ENCODE measurements around the gene DGKH.
"Not testable (repeated sequence)": the region's sequence is repeated elsewhere in the genome, so short reads cannot be mapped to it uniquely, and the experiment has no call there.

Gene DGKH

DNA sequence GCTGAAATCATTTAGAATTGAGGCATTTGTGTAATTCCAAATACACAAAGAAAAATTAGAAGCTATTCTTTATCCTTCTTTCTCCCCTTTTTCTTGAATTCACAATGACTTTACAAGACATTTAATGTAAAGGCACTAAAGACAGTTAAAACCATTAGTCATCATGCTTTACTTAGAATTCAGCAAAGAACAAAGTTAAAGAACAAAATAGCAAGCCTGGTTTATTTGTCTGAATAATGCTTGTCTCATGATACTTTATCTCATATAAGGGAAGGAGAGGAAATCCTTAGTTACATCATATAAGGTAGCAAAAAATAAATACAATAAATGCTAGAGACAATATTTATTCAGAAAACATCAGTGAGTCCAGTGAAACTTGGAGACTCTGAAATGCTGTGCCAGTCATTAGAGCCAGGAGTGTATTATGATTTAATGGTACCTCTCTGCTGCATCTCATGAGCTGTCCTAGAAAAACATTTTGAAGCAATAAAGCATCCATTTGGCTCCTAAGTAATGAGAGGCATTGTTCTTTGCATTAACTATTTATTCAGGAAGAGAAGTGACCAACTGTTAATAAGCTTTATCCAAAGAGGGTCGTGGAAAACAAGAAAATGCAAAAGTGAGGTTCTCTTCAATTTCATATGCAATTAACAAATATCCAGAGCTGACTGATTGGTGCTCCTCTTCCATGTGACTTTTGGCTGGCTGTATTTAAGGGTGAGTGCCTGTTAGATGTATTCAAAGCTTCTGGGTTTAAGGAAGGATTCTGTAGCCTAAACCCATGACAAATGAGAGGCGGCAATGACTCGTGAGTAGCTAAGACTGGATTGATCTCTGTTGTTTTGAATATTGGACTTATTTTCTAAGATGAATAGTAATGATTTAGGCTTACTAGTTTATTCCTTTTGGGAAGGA, 105.0 kb downstream of the DGKH start:
- Histone ChIP-seq H3K4me1 (ENCODE audit: insufficient read depth, poor library complexity, severe bottlenecking) (no peaks in the 10 kb centered on the region), H3K9me3 (ENCODE audit: severe bottlenecking) (no peaks in the 10 kb centered on the region), H3K4me3 (ENCODE audit: severe bottlenecking) (no peak overlapping the region), H3K27ac (ENCODE audit: poor library complexity, severe bottlenecking) (no peak overlapping the region), H3K27me3 (ENCODE audit: insufficient read depth, poor library complexity, severe bottlenecking) (no peaks in the 10 kb centered on the region), H3K36me3 (ENCODE audit: low read depth) (peaks cover 37% of the 10 kb centered on the region)
- DNase-seq (ENCODE audit: low spot score) (no peak), ATAC-seq (ENCODE audit: low read depth) (no peak)
- TF ChIP-seq, protein P1, sequence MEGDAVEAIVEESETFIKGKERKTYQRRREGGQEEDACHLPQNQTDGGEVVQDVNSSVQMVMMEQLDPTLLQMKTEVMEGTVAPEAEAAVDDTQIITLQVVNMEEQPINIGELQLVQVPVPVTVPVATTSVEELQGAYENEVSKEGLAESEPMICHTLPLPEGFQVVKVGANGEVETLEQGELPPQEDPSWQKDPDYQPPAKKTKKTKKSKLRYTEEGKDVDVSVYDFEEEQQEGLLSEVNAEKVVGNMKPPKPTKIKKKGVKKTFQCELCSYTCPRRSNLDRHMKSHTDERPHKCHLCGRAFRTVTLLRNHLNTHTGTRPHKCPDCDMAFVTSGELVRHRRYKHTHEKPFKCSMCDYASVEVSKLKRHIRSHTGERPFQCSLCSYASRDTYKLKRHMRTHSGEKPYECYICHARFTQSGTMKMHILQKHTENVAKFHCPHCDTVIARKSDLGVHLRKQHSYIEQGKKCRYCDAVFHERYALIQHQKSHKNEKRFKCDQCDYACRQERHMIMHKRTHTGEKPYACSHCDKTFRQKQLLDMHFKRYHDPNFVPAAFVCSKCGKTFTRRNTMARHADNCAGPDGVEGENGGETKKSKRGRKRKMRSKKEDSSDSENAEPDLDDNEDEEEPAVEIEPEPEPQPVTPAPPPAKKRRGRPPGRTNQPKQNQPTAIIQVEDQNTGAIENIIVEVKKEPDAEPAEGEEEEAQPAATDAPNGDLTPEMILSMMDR (IDR thresholded peaks at IDR 0.05; ENCODE audit: poor library complexity, severe bottlenecking) = no peak

DNA sequence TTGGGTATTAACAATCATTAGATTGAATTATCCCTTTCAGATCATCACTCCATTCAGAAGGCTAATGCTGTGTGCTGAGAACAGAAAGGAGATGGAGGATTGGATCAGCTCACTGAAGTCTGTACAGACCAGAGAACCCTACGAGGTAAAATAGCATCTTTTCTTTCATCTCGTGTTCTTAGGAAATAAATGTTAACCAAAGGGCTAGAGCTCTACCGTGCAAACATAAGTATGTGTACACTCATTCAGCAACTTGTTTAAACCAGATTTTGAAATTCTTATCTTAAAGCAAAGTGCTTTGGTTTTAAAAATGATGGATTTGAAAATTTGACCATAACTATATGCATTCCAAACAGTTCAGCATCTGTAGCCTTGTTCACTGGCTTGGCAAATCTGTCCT, 106.8 kb downstream of the DGKH start:
- Histone ChIP-seq H3K9me3 (ENCODE audit: severe bottlenecking) (no peaks in the 10 kb centered on the region), H3K27me3 (ENCODE audit: insufficient read depth, poor library complexity, severe bottlenecking) (no peaks in the 10 kb centered on the region), H3K4me1 (ENCODE audit: insufficient read depth, poor library complexity, severe bottlenecking) (no peaks in the 10 kb centered on the region), H3K27ac (ENCODE audit: poor library complexity, severe bottlenecking) (no peak overlapping the region), H3K36me3 (ENCODE audit: low read depth) (peaks cover 49% of the 10 kb centered on the region), H3K4me3 (ENCODE audit: severe bottlenecking) (no peak overlapping the region)
- TF ChIP-seq, protein P1 (IDR thresholded peaks at IDR 0.05; ENCODE audit: poor library complexity, severe bottlenecking) = no peak
- ATAC-seq (ENCODE audit: low read depth) (no peak), DNase-seq (ENCODE audit: low spot score) (no peak)

DNA sequence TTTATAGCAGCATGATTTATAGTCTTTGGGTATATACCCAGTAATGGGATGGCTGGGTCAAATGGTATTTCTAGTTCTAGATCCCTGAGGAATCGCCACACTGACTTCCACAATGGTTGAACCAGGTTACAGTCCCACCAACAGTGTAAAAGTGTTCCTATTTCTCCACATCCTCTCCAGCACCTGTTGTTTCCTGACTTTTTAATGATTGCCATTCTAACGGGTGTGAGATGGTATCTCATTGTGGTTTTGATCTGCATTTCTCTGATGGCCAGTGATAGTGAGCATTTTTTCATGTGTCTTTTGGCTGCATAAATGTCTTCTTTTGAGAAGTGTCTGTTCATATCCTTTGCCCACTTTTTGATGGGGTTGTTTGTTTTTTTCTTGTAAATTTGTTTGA, 114.9 kb downstream of the DGKH start:
- not testable (repeated sequence) for H3K27me3 ChIP-seq (ENCODE audit: insufficient read depth, poor library complexity, severe bottlenecking); H3K27ac ChIP-seq (ENCODE audit: poor library complexity, severe bottlenecking); DNase-seq (ENCODE audit: low spot score); H3K9me3 ChIP-seq (ENCODE audit: severe bottlenecking); H3K4me1 ChIP-seq (ENCODE audit: insufficient read depth, poor library complexity, severe bottlenecking); H3K4me3 ChIP-seq (ENCODE audit: severe bottlenecking); ATAC-seq (ENCODE audit: low read depth)
- peaks cover 64% of the 10 kb centered on the region for H3K36me3 ChIP-seq (ENCODE audit: low read depth)

DNA sequence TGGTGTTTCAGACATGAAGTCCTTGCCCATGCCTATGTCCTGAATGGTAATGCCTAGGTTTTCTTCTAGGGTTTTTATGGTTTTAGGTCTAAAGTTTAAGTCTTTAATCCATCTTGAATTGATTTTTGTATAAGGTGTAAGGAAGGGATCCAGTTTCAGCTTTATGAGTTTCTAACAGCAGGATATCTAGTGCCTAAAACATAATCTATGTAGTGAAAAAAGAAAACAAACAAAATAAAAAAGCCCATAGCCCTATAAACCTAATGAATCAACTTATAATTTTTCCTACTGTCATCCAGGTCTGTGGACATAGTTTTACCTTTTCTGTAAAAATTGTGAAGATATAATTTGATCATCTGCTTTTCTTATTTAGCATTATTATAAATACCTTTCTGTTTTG, 115.5 kb downstream of the DGKH start:
- H3K4me1 ChIP-seq (ENCODE audit: insufficient read depth, poor library complexity, severe bottlenecking); H3K9me3 ChIP-seq (ENCODE audit: severe bottlenecking); ATAC-seq (ENCODE audit: low read depth); H3K4me3 ChIP-seq (ENCODE audit: severe bottlenecking); H3K27ac ChIP-seq (ENCODE audit: poor library complexity, severe bottlenecking); H3K27me3 ChIP-seq (ENCODE audit: insufficient read depth, poor library complexity, severe bottlenecking); DNase-seq (ENCODE audit: low spot score): not testable (repeated sequence)
- H3K36me3 ChIP-seq (ENCODE audit: low read depth) = peaks cover 66% of the 10 kb centered on the region

DNA sequence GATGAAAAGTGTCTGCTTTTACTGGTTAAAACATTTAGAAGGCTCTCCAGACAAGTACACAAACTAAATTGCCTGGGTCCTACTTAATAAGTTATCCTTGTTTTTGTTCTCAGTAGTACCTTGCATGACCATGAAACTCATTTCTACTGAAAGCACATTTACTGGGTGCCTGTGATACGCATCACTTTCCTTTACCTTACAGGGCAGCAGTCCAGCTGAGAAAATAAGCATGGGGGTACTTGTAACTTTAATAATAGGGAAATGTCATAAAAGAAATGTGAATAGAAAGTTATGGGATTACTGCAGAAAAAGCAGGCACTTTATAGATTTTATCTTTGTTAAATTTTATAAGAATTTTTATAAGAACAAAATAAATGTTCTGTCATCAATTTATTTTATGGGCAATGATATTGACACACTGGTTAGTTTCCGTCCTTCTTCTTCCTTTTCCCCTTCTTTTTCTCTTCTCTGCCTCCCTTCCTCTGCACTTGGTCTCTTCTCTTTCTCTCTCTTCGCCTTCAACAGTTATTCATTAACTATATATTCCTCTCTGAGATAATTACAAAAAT, 116.2 kb downstream of the DGKH start:
- H3K4me3 ChIP-seq (ENCODE audit: severe bottlenecking) = no peak overlapping the region
- no peak overlapping the region for H3K27ac ChIP-seq (ENCODE audit: poor library complexity, severe bottlenecking)

More for the DNA sequence above, 116.2 kb downstream of the DGKH start:
- Histone ChIP-seq H3K36me3 (ENCODE audit: low read depth) (peaks cover 70% of the 10 kb centered on the region), H3K4me1 (ENCODE audit: insufficient read depth, poor library complexity, severe bottlenecking) (no peaks in the 10 kb centered on the region), H3K9me3 (ENCODE audit: severe bottlenecking) (no peaks in the 10 kb centered on the region), H3K27me3 (ENCODE audit: insufficient read depth, poor library complexity, severe bottlenecking) (no peaks in the 10 kb centered on the region)
- DNase-seq (ENCODE audit: low spot score) (no peak), ATAC-seq (ENCODE audit: low read depth) (no peak)
- TF ChIP-seq, protein P1 (IDR thresholded peaks at IDR 0.05; ENCODE audit: poor library complexity, severe bottlenecking) = no peak

Measured in RWPE2 (cell line).